ENCODE results near the gene PRPF40B.
"Not testable (repeated sequence)": the region's sequence is repeated elsewhere in the genome, so short reads cannot be mapped to it uniquely, and the experiment has no call there.

Gene PRPF40B

DNA sequence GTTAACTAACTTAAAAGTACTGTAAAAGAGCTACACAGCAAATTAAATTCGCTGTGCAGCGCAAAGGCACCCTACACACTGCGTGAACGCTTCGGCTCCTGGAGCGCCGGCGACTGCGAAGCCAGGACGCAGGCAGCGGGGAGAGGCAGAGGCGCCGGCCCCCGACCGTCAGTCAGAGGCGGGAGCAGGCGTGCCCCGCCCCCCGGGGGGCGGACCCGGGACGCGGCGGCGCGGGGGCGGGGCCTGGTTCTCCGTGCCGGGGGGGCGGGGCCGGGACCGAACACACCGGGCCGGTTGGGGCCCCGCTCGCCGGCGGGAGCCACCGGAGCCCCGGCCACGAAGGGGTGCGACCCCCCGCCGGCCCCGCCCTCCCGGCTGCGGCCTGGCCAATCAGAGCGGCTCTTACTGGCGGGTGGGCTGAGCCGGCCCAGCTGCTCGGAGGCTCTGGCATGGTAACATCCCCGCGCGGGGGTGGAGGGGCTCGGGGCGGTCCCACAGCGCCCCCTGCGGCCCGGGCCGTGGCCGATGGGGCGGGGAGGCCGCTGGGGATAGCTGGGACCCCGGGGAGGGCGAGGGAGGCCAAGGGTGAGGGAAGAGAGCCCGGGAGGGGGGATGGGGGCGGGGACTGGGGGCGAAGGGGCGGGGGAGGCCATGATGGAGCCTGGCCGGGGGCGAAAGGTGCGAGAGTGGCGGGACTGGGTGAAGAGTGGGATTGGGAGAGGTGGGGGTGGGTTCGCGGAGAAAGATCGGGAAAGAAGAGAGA, at the start of gene PRPF40B:
Gene PRPF40B (plus strand): TSS at position 420 of the 763 bp plus-strand sequence. CDS start 30 bp downstream, at position 450.
- DNase-seq: peak; percentile 79

DNA sequence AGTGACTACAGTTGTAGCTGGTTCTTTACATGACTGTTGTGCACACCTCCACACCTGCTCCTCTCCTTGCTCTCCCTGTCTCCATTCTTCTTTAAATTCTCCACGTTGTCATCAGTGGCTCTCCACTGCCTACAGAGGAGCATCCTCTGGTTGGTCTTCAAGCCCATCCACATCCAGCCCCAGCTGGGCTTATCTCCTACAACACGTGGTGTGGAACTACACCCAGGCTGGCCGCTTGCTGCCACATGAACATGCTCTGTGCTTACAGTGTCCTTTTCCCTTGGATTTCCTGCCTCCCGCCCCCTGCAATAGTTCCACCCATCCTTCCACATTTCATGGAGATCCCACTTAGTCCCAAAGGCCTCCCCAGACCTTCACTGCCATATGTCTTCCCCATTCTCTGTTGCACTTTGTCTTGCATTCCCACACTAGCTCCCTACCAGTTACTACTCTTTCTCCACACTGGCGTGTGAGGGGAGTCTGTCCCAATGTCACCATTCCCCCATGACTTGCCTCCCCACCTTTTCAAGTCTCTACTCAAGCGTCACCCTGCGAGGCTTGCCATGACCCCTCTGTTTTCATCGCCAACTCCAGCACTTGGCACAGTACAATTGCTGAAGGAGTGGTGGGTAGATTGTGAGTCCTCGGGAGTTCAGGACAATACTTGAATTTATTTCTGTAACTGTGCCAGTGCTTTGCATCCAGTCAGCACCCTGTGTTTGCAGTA, 45.6 kb upstream of the PRPF40B start:
- DNase-seq: no peak

GRCh38 chr12:49578471-49579112, 44.8 kb upstream of the PRPF40B start:
- DNase-seq: no peak

DNA sequence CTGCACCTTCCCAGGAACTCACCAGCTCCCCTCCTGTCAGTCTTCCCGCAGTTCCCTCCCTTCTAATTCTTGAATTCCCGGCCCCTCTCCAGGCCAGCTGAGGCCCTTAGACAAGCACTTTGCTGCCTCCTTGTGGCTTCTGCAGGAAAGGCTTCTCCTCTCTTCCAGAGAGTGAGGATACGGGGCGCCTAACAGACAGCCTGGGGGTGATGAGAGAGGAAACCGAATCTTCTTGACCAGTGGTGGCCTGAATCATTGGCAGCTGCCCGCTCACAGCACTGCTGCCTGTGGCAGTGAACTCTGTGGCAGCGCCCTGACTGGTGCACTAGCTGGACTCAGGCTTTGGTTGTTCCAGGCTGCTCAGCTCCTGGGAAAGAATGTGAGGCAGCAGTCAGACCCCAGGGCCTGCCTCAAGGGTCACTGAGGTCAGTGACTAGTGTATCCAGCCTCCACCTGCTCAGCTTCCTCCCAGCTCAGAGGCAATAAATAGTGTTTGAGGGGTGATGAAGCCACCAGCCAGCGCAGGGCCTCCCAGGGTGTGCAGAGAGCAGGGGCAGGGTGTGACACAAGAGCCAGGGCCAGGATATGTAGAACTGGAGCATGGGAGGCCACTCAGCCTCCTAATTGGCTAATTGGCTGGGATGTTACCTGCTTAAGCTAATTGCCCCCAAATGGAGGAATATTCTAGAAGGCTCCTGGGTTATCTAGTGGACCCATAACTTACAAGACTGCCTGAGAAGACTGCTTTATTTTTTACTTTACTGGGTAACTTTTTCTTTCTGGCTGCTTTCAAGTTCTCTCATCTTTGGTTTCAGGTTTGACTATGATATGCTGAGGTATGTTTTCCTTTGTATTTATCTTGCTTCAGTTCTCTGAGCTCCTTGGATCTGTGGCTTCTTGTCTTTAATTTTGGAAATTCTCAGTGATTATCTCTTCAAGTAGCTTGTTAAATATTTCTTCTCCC, 42.5 kb upstream of the PRPF40B start:
- DNase-seq: peak; percentile 43

DNA sequence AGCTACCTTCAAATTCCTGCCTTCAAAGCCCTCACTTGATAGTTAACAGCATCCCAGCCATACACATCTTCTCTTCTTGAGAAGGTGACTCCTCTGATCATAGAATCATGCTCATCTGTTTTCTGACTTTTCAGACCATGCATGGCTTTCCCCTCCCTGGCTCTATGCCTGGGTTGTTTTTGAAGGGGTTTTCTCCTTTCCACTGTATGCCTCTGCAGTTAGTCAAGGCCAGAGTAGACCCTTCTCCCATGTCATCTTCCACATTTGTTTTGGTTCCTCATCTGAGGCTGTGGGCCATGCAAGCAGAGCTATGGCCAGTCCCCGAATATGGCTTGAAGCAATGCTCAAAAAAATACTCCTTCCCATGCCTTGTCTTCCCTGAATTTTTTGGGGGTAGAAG, 41.2 kb upstream of the PRPF40B start:
- DNase-seq: no peak

- DNase-seq: no peak
These were observed 40.5 kb upstream of the PRPF40B start for GRCh38 chr12:49582850-49583249.

- no peak for DNase-seq
These were observed 39.8 kb upstream of the PRPF40B start for GRCh38 chr12:49583366-49584094.

- no peak for DNase-seq
These were observed 38.8 kb upstream of the PRPF40B start for GRCh38 chr12:49584591-49584990.

DNA sequence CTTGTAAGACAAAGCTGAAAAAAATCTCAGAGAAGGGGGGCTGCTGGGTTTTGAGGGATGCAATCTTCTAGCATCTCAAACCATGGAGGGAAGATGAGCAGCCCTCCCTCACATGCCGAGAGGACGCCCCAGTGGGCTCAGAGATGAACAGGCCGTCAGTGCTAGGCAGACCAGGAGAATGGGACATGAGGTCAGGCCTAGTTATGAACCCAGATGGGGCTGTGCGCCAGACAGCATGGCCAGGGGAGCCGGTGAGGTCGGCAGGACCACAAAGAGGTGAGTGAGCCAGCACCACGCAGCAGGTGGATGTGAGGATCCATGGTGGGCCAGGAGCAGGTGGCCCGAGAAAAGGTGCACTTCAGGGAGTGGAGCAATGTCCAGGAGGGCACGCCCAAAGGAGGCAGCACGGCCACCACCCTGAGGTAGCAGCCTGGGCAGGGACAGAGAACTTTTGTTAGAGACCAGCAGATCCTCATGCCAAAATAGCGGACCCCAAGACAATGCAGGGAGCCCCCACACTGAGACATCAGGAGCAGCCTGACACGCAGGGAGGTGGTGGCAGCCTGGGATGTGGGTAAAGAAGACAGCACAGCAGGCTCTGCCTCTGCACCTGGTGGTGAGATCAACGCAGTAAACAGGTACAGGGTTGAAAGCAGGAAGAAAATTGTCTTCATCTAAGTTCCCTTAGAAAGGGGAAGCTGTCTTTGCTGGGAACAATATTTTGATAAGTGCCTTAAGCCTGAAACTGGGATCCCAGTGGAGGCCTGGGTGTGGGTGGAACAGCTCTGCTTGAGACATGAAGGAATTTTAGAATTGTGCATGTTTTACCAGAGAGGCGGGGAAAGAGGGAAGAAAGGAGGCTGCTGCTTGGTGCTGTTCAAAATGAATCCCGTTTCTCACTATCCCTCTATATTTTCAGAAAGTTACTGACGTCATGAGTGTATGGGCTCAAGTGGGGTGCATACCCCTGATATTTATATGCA, 37.6 kb upstream of the PRPF40B start:
- DNase-seq: no peak

GRCh38 chr12:49587174-49587908, 36.0 kb upstream of the PRPF40B start:
- no peak for DNase-seq

GRCh38 chr12:49588281-49588680, 35.1 kb upstream of the PRPF40B start:
- DNase-seq: no peak

DNA sequence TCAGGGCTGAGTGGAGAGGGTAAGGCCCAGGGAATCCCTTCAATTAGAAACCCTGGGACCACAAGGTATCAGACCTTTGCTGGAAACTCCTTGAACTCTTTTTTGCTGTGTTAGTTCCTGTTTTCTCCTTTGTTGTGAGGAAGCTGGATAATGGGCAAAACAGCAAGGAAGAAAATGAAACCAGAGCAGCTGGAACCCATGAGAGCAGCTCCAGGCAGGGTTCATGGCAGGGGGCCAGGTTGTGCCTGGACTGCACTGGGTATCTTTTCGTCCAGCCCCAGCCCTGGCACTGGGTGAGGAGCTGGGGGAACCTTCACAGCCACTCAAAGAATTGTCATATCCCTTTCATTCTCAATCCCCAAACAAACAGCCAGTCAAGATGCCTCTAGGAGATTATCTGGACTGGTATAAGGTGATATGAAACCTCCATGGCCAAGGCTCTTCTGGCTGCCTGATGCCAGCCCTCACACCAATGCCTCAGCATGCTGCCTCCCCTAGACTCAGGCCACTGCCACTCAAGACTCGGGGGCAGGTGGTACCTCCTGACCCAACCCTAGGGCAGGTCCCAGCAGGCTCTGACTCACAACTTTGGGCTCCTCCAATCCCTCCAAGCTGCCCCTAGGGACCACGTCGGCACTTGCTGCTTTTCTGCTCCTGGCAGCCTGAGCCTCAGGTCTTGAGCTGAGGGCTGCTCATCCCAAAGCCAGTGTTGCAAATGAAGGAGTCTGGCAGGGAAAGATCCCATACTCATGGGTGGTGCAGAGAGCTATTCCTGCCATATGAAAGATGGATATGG, 34.4 kb upstream of the PRPF40B start:
- no peak for DNase-seq

GRCh38 chr12:49598527-49598926, 24.8 kb upstream of the PRPF40B start:
- DNase-seq: no peak

GRCh38 chr12:49599961-49600360, 23.4 kb upstream of the PRPF40B start:
- DNase-seq: no peak

DNA sequence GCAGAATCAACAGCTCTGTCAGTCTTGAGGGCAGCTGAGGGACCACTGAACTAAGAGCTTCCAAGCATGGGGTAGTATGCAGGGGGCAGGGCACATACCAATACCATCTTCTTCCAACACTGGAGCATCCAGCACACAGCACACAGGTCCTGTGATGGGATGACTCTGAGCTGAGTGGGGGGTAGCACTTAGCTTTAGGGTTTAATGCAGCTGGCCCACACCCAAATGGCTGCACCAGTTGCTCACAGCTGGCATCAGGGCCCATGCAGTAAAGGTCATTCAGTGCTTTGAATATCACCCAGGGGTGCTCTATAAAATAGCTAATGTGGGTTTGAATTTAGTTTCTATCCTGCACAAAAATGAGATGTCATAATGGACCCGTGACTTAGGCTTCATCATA, 19.6 kb upstream of the PRPF40B start:
- no peak for DNase-seq

DNA sequence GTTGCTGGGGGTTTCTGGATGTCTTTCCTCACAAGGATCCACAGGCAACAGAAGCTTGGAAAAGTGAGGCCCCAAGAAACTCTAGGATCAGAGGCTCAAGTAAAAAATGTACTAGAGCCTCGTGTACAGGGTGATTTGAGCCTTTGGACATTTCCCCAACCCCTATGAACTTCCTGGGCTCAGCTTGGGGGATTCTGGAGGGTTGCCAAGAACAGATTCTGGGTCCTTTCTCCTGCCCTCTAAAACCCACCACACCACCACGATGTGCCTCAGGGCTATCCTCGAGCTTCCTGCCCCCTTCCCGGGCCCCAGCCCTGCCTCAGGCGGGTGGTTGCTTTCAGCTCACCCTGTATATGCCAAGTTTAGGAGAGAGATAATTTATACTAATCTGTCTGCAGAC, 18.5 kb upstream of the PRPF40B start:
- DNase-seq: no peak

DNA sequence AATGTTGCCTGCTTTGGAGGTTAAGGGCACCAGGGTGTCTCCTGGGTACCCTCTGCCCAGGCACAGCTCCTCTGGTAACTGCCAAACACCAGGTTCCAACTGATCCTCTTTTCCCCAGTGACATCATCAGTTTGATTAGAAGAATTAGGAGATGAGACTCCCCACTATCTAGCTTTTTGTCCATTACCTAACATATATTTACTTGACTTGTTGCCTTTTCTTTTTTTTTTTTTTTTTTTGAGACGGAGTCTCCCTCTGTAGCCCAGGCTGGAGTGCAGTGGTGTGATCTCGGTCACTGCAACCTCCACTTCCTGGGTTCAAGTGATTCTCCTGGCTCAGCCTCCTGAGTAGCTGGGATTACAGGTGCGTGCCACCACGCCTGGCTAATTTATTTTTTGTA, 17.8 kb upstream of the PRPF40B start, which contains the start of gene FAM186B:
Gene FAM186B (minus strand): TSS at position 101 of the 400 bp plus-strand sequence. CDS start 162 bp downstream, outside the sequence.
- not testable (repeated sequence) for DNase-seq

DNA sequence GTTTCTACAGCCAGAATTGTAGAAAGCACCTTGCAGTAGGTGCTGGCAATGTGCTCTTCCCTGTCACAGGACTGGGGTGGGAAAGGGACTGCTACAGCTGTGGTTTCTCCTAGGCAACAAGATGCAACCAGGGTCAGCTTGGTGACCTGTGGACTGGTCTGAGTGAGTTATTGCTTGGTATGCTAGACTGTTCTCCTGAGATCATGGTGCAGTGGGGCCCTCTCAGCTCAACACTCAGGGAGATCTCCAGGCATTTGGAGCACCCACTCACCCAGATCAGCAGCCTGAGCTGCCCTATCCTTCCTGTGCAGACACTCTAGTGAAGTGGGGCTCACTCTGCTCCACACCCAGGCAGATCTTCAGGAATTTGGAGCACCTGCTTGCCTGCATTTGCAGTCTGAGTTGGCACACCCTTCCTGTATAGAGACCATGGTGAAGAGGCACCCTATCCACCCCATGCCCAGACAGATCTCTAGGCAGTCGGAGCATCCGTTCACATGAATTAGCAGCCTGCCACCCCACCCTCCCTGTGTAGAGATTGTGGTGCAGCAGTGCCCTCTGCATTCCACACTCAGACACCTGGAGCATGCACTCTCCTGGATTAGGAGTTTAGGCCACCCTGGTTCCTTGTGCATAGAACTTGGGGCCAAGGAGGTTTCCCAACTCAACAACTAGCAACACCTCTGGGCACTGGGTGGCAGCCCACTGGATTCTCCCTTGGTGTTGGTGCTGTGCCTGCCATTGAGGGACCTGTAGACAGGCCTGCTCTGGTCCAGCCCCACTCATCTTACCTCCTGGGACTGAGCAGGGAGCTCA, 14.1 kb upstream of the PRPF40B start:
- no peak for DNase-seq

Measured in stimulated activated CD4-positive, alpha-beta T cell treated with anti-CD3 and anti-CD28 coated beads, Interleukin-12 subunit alpha, Interleukin-12 subunit beta, amount 100 ng/mL, for 4 hours (primary cell).